Panc1 (cell line): ENCODE data around the gene ADAM12.

Source experiments
- CTCF ChIP-seq: fragments of 450-650 bp; IDR thresholded peaks from 2 replicates; pipeline ENCODE4 v1.5.1; 2017; ENCODE audit warnings: mild to moderate bottlenecking
- POLR2AphosphoS5 ChIP-seq: IDR thresholded peaks from 2 replicates; pipeline ENCODE4 v1.6.1; 2012; ENCODE audit warnings: mild to moderate bottlenecking, low read depth, low read length, moderate library complexity
- SIN3A ChIP-seq: IDR thresholded peaks from 2 replicates; pipeline ENCODE4 v1.6.1; 2012; ENCODE audit warnings: low read depth, mild to moderate bottlenecking, low read length, moderate library complexity, borderline replicate concordance; ENCODE audit not compliant: insufficient read depth
- TCF7L2 ChIP-seq: IDR thresholded peaks from 2 replicates; pipeline ENCODE4 v1.6.1; 2011; ENCODE audit warnings: mild to moderate bottlenecking, low read depth, low read length, inconsistent platforms

DNA sequence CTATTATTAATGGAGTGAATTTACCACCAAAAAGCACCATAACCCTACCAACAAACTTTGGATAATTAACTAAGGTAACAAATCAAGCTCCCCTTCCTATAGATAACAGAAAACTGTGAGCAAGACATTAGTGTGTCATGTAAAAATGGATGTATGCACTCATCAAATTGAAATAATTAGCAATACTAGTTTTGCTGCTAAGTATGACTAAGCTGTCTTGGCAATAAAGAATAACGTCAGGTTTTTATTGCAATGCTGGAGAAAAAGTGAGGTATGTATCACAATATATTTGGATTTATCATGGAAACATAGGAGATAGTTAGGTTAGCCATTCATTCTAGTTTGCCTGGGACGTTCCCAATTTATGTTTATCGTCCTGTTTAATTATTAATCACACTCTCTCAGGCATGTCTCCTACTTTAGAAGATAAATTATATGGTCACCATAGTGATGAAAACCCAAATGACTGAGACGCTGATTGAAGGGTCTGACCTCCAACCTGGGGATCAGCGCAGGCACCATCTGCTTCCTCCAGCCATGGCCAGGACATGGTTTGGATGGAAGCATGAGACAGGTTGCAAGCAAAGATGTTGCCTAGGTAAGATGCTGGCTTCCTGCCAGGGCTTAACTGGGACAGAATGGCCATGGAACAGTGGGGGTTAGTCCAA is 366.3 kb downstream of the ADAM12 start:
- no peak for TF ChIP-seq CTCF
- no peak for TF ChIP-seq SIN3A
- TF ChIP-seq TCF7L2 = no peak
- no peak for TF ChIP-seq POLR2AphosphoS5
